KMS-11 (cell line): ENCODE results near the gene ZFYVE19.
"Not testable (repeated sequence)": the region's sequence is repeated elsewhere in the genome, so short reads cannot be mapped to it uniquely, and the experiment has no call there.

Experiments
- H2AFZ ChIP-seq: fragments of 200-600 bp; sonication (generic); 2 replicates; pipeline ENCODE4 v1.6.1; 2016; ENCODE audit warnings: antibody characterized with exemption, mixed run types, low read depth
- H3K27ac ChIP-seq: fragments of 200-600 bp; sonication (generic); 2 replicates; pipeline ENCODE4 v1.6.1; 2016; ENCODE audit warnings: mild to moderate bottlenecking, mixed run types
- H3K27me3 ChIP-seq: fragments of 200-600 bp; sonication (generic); 2 replicates; pipeline ENCODE4 v1.6.1; 2017; ENCODE audit warnings: mild to moderate bottlenecking, low read depth, mixed run types, moderate library complexity; ENCODE audit not compliant: insufficient read depth
- H3K36me3 ChIP-seq: fragments of 200-600 bp; sonication (generic); 2 replicates; pipeline ENCODE4 v1.6.1; 2017; ENCODE audit warnings: mild to moderate bottlenecking, mixed run types; ENCODE audit not compliant: insufficient read depth
- H3K4me1 ChIP-seq: fragments of 200-600 bp; sonication (generic); 2 replicates; pipeline ENCODE4 v1.6.1; 2016; ENCODE audit warnings: mild to moderate bottlenecking, low read depth, mixed run types; ENCODE audit not compliant: poor library complexity, severe bottlenecking
- H3K4me2 ChIP-seq: fragments of 200-600 bp; sonication (generic); 2 replicates; pipeline ENCODE4 v1.7.0; 2016; ENCODE audit warnings: mild to moderate bottlenecking, mixed run types
- H3K4me3 ChIP-seq: fragments of 200-600 bp; sonication (generic); IDR thresholded peaks from 2 replicates; pipeline ENCODE4 v1.6.1; 2017; ENCODE audit warnings: low read depth, low read length, mixed read lengths; ENCODE audit not compliant: insufficient read depth
- H3K79me2 ChIP-seq: fragments of 200-600 bp; sonication (generic); 2 replicates; pipeline ENCODE4 v1.6.1; 2016; ENCODE audit warnings: low read depth, mixed run types; ENCODE audit not compliant: insufficient read depth
- H3K9ac ChIP-seq: fragments of 200-600 bp; sonication (generic); 2 replicates; pipeline ENCODE4 v1.6.1; 2016; ENCODE audit warnings: mild to moderate bottlenecking, mixed run types
- H4K20me1 ChIP-seq: fragments of 200-600 bp; sonication (generic); 2 replicates; pipeline ENCODE4 v1.6.1; 2016; ENCODE audit warnings: mild to moderate bottlenecking, mixed run types; ENCODE audit not compliant: insufficient read depth
- CTCF ChIP-seq: fragments of 200-600 bp; sonication (generic); conservative IDR thresholded peaks from 2 replicates; pipeline ENCODE4 v1.6.1; 2017; ENCODE audit warnings: low read depth, mild to moderate bottlenecking, antibody characterized with exemption, low read length, moderate library complexity, mixed read lengths

Gene ZFYVE19

GRCh38 chr15:40856746-40857145, 49.9 kb downstream of the ZFYVE19 start:
- Histone ChIP-seq H3K4me1 (peaks cover 13% of the 10 kb centered on the region), H3K27ac (no peak overlapping the region), H4K20me1 (no peaks in the 10 kb centered on the region), H3K4me3 (no peak overlapping the region), H3K4me2 (no peak overlapping the region), H2AFZ (peak overlapping the region; percentile 83; the same call in 1 of the 2 replicates), H3K9ac (no peak overlapping the region), H3K79me2 (no peaks in the 10 kb centered on the region), H3K36me3 (no peaks in the 10 kb centered on the region), H3K27me3 (no peaks in the 10 kb centered on the region)
- TF ChIP-seq CTCF, result no peak

GRCh38 chr15:40857601-40858341, 50.9 kb downstream of the ZFYVE19 start:
- Histone ChIP-seq H3K79me2 (no peaks in the 10 kb centered on the region), H3K27ac (no peak overlapping the region), H4K20me1 (no peaks in the 10 kb centered on the region), H3K4me1 (peaks cover 13% of the 10 kb centered on the region), H3K36me3 (no peaks in the 10 kb centered on the region), H3K4me3 (no peak overlapping the region), H3K4me2 (peak overlapping the region; percentile 12; the same call in 1 of the 2 replicates), H3K27me3 (no peaks in the 10 kb centered on the region), H2AFZ (peak overlapping the region; percentile 83), H3K9ac (no peak overlapping the region)
- TF ChIP-seq CTCF, result peak; percentile 85

- H2AFZ ChIP-seq, result no peak overlapping the region
- no peaks in the 10 kb centered on the region for H3K27me3 ChIP-seq
- no peaks in the 10 kb centered on the region for H3K36me3 ChIP-seq
- H3K9ac ChIP-seq, result no peak overlapping the region
- H3K4me1 ChIP-seq, result peaks cover 13% of the 10 kb centered on the region
- no peaks in the 10 kb centered on the region for H3K79me2 ChIP-seq
- H3K4me2 ChIP-seq, result no peak overlapping the region
- TF ChIP-seq CTCF, result no peak
- no peak overlapping the region for H3K4me3 ChIP-seq
- no peak overlapping the region for H3K27ac ChIP-seq
- H4K20me1 ChIP-seq, result no peaks in the 10 kb centered on the region
These were observed 51.8 kb downstream of the ZFYVE19 start for GRCh38 chr15:40858706-40859105.

GRCh38 chr15:40859206-40859851, 52.4 kb downstream of the ZFYVE19 start:
- Histone ChIP-seq H3K4me1 (peaks cover 13% of the 10 kb centered on the region), H3K27me3 (no peaks in the 10 kb centered on the region), H3K27ac (no peak overlapping the region), H4K20me1 (no peaks in the 10 kb centered on the region), H3K36me3 (no peaks in the 10 kb centered on the region), H3K4me2 (no peak overlapping the region), H3K4me3 (no peak overlapping the region), H2AFZ (peak overlapping the region; percentile 26; the same call in 1 of the 2 replicates), H3K79me2 (no peaks in the 10 kb centered on the region), H3K9ac (no peak overlapping the region)
- TF ChIP-seq CTCF, result peak; percentile 86

GRCh38 chr15:40861147-40861546, 54.3 kb downstream of the ZFYVE19 start:
- H3K4me2 ChIP-seq, H3K27ac ChIP-seq, H3K4me3 ChIP-seq, H2AFZ ChIP-seq, H3K27me3 ChIP-seq, H3K9ac ChIP-seq, H4K20me1 ChIP-seq, H3K36me3 ChIP-seq, H3K79me2 ChIP-seq: not testable (repeated sequence)
- H3K4me1 ChIP-seq, result peaks cover 13% of the 10 kb centered on the region
